GM19193 (cell line): ENCODE data around the gene SLC8B1.

Source experiments
- POLR2A ChIP-seq: IDR thresholded peaks from 4 replicates; pipeline ENCODE4 v1.6.1; 2011; ENCODE audit not compliant: insufficient read depth, insufficient read length; ENCODE audit errors: extremely low read depth

The SLC8B1 gene

DNA sequence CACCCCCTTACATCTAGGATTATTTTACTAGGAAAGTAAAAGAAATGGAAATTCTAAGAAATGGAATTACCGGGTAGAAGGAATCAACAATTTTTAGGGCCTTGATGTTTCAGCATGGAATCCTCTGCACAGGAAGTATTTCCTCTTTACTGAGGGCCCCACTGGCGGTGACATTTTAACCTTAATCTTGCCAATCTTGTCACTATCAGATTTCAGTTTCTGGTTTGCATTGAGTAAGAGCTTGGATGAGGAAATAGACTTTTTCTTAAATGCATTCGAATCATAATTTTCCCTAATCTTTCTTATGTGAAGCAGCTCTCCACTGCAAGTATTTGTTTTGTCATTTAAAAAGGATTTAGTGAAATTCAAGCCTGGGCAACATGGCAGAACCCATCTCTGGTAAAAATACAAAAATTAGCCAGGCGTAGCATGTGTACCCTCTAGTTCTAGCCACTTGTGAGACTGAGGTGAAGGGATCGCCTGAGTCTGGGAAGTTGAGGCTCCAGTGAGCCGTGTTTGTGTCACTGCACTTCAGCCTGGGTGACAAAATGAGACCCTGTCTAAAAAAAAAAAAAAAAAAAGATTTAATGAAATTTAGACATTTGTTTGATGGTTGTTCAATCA lies 73.0 kb downstream of the SLC8B1 start:
- no peak for TF ChIP-seq POLR2A

DNA sequence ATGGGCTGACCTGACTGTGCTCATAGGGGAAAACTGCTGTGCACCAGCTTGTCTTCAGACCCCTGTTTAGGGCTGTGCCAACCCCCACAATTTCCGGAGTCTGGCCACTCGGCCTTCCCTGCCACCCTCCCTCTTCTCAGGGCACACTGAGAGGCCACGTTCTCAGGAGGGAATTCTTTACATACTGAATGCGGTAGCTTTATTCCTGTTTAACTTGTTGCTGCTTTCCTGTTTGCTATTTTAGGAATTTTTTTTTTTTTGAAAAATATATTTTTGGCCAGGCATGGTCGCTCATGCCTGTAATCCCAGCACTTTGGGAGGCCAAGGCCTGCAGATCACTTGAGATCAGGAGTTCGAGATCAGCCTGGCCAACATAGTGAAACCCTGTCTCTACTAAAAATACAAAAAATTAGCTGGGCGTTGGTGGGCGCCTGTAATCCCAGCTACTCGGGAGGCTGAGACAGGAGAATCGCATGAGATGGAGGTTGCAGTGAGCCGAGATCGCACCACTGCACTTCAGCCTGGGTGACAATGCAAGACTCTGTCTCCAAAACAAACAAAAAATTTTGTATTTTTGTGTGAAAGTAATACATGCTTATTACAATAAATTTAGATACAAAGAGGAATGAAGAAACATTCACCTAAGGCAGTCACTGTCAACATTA lies 74.1 kb downstream of the SLC8B1 start:
- TF ChIP-seq POLR2A, result no peak

DNA sequence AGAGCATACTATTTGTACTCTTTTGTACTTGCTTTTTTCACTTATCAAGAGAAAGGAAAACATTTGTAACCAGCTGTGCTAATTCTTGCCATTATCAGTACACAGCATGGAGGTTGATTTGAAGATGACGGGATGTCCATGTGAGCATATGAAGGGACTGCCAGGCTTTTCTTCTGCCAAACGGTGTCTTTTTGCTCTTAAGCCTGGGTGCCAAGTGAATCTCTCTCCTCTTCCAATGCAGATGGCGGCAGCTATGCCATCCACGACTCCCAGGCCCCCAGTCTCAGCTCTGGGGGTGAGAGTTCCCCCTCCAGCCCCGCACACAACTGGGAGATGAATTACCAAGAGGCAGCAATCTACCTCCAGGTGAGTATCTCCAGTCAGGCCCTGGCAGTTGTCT lies 74.8 kb downstream of the SLC8B1 start:
- TF ChIP-seq POLR2A, result no peak

DNA sequence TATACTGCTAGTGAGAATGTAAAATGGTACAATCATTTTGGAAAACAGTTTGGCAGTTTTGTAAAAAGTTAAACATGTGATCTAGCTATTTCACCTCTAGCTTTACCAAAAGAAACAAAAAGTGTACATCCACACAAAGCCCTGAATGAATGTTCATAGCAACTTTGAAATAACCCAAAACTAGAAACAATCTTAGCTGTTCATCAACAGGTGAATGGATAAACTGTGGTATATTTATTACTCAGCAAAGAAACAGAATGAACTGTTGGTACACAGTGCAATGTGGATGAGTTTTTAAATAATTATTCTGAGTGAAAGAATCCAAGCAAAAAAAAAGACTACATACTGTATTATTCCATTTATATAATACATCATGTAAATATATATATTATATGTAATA lies 77.3 kb downstream of the SLC8B1 start:
- no peak for TF ChIP-seq POLR2A

DNA sequence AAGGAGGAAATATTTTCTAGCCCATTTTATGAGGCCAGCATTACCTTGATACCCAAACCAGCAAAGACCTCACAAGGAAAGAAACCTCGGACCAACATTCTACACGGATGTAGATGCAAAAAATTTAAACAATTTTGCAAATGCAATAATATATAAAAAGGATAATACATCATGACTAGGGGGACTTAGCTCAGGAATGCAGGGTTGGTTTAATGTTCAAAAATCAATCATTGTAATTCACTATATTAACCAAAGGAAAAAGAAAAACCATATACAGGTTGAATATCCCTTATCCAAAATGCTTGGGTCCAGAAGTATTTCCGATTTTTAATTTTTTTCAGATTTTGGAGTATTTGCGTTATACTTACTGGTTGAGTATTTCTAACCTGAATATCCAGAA lies 80.6 kb downstream of the SLC8B1 start:
- TF ChIP-seq POLR2A, result no peak

DNA sequence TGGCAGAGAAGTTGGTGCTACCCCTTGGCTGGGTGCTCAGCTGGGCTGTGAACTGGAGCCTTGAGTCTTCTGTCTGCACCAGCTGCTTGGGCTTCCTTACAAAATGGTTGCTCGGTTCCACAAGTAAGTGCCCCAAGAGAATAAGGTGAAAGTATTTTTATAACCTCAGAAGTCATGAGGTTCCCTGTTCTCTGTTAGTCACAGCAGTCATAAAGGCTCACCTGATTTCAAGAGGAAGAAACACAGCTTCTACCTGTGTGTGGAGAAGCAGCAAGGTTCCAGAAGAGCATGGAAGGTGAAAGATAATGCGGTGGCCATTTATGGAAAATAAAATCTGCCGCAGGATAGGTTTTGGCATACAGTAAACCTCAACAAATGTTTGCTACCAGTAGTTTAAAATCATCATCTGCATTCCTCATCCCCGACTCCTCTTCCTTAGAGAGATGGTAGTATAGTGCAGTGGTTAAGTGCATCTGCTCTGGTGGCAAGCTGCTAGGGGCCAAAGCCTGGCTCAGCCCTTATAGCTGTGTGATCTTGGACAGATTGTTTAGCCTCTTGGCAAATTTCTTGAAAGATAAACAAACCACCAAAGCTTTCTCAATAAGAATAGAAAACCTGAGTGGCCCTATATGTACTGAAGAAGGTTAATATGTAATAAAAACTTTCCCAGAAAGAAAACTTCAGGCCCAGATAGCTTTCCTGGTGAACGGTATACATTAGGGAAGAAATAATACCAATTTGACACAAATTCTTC lies 81.2 kb downstream of the SLC8B1 start:
- no peak for TF ChIP-seq POLR2A

DNA sequence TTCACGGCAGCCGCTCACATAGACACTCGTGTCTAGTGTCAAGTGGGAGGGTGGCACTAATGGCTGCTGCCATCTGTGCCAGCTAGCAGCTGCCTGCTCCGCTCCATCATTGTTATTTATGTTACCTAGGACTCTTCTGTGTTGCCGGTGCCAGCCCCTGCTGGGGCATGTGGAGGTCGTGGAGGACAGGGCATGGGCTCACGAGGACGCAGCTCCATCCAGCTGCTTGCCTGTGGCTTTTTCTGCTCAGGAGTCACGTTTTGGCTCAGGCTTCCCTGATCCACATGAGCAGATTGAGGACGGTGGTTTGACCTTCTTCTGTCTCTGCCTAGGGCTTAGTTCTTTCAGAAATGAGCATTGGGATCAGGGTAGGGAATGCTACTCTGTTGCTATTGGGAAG lies 82.4 kb downstream of the SLC8B1 start:
- no peak for TF ChIP-seq POLR2A

DNA sequence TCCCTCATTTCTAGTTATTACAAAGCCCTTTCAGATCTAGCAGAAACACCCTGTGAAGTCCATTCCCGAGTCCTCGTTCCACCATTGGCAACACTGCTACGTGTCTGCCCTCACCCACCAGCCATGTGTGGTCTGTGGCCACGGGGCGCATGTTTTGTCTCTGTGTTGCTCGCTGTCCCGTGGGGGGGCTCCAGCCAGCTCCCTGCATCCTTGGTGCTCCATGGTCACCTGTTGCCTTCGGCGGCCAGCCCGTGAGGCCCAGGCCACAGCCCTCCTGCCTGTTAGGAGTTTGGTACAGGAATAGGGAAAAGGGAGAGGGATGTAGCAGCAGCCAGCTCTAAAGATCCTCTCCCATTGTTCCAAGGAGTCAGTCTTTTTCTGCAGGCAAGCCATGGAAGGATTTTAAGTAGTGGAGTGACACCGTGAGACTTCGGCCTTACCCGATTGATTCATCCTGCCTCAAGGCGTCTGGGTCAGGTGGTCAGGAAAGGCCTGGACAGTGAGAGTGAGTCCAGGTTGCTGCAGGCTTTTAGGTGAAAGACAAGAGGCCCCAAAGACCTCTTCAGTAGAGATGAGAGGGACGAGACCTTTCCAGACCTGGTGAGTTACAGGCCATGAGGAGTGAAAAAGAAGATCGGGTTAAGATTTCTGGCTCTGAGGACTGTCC lies 83.4 kb downstream of the SLC8B1 start:
- TF ChIP-seq POLR2A, result no peak

DNA sequence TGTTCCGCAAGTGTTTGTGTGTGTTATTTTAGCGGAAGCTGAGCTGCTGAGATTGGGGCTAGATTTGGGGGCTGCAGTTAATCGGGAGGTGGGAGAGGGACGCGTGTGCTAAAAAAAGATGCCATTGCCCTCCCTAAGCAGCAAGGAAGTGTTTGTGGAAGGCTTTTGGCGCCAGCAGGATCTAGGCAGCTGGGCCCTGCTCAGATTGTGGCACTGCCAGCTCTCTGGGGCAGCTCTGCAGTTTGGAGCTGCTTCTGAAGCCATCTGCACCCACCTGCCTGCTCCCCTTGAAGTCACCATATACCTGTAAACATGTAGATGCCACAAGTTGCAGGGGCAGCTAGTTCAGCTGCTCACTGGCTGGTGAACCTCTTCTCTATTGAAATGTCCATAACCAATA lies 84.9 kb downstream of the SLC8B1 start:
- TF ChIP-seq POLR2A, result no peak

DNA sequence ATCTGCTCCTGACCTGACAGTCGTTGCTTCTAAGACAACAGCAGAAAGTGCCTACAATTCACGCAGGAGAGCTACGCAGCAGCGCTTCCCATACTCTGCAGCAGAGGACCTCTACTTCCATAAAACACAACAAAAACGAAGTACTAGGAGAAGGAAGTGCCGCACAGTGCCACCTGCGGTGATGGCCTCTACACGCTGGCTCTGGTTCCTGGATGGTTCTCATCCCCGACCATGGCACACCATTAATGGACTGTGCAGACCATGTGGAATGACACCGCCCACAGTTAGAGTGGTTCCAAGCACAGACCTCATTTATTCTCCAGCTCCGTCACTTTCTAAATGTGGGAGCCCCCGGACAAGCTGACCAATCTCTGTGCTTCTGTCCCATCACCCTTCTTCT lies 85.4 kb downstream of the SLC8B1 start:
- TF ChIP-seq POLR2A, result no peak

DNA sequence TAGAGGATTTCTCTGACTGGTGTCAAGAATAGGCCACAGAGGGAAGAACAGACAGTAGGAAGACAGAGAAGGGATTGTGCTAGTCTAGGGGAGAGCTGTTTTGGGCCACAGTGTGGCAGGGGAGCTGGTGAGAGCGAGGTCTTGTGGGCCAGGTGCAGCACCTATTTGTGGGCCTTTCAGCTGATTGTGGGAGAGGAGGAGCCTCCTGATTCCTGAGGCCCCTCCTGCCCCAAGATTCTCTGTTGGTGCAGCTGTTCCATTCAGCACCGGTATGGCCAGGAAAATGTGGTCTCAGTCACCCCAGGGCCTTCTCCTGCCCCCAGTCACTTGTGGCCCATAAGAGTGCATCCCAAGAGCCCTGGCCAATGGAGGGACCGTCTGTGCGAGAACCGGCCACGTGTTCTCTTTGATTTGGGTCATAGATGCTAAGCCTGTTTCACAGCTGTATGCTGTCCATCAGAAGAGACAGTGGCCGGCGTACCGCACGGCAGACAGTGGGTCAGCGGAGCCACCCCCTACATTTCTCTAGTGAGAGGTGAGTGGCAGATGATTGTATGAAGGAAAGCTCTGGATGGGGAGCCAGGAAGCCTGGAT lies 86.0 kb downstream of the SLC8B1 start:
- no peak for TF ChIP-seq POLR2A
